GM19395 (cell line): Measurements from ENCODE around the gene CDK5.
"Not testable (repeated sequence)": the region's sequence is repeated elsewhere in the genome, so short reads cannot be mapped to it uniquely, and the experiment has no call there.

ENCODE experiments used
- ATAC-seq: cut with Tn5 transposase; IDR thresholded peaks from one replicate; pipeline ENCODE4 v1.9.1; 2021; ENCODE audit warnings: mild to moderate bottlenecking, moderate library complexity; ENCODE audit not compliant: unreplicated experiment

CDK5 gene

DNA sequence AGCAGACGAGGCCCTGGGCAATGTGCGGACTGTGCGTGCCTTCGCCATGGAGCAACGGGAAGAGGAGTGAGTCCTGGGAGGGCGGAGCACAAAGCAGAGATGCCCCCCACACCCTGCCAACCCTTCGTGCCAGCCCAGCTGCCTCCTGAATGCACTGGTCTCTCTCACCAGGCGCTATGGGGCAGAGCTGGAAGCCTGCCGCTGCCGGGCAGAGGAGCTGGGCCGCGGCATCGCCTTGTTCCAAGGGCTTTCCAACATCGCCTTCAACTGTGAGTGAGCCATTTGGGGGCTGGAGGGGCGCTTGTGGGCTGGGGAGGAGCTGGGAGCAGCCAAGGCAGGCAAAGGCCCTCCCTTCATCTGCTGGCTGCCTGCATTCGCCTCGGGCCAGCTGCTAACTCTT lies 21.8 kb downstream of the CDK5 start:
- no peak for ATAC-seq

DNA sequence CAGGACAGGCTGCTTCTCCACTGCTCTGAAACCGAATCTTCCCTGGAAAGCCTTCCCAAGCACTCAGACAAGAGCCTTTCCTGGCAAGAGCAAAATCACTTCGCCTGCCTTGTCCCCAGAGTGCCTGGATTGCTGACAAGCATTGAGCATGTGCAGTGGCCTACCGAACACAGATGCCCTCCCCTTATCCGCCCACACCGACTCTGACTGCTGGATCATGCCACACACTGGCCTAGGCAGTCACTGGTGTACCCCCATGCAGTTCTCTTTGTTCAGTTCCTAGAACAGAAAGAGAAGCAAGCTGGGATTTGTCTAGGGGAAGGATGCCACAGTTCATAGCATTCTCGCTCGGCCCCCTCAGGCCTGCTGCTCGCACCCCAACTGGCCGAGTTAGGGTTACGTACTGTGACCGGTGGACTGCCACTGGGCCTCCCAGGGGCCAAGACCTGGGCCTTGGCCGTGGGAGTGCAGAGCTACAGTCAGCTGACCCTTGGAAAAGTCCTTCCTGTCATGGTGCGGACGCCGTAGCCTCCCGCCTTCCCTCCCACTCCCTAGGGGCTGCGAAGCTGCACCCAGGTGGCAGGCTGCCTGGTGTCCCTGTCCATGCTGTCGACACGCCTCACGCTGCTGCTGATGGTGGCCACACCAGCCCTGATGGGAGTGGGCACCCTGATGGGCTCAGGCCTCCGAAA lies 22.5 kb downstream of the CDK5 start:
- no peak for ATAC-seq

DNA sequence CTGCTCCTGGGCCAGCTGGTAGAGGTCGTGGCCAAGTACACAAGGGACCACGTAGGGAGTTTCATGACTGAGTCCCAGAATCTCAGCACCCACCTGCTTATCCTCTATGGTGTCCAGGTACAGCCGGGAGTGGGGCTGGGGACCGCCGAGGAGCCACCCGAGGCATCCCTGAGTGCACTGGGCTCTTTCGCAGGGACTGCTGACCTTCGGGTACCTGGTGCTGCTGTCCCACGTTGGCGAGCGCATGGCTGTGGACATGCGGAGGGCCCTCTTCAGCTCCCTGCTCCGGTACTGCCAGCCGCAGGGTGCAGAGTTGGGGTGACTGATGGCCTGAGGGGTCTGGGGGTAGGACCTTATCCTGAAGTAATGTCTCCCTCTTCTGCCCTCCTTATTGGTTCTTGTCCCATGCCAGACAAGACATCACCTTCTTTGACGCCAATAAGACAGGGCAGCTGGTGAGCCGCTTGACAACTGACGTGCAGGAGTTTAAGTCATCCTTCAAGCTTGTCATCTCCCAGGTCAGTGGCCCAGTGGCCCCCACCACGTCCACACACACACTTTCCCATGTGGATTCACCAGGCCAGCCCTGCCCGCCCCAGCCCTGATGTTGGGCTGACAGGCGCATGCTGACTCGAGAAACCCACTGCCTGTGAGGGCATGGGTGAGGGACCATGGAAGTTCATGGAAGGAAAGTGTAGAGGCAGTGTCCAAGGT lies 23.2 kb downstream of the CDK5 start:
- no peak for ATAC-seq

DNA sequence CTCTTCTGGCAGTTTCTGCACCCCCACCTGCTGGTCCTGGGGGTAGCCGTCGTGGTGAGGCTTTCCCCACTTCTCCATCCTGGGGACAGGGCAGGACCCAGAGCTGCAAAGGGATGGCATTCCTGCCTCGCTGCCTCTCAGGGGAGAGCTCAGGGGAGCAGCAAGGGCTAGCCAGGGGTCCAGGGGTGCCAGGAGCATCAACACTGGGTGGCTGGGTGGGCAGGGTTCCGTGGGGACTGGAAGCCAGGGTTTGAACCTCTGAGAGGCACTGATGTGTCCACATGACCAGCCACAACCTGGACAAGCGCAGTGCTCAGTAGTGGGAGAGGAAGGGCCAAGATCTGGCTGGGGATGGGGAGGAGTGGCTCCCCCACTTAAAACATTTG lies 23.8 kb downstream of the CDK5 start:
- ATAC-seq = no peak

DNA sequence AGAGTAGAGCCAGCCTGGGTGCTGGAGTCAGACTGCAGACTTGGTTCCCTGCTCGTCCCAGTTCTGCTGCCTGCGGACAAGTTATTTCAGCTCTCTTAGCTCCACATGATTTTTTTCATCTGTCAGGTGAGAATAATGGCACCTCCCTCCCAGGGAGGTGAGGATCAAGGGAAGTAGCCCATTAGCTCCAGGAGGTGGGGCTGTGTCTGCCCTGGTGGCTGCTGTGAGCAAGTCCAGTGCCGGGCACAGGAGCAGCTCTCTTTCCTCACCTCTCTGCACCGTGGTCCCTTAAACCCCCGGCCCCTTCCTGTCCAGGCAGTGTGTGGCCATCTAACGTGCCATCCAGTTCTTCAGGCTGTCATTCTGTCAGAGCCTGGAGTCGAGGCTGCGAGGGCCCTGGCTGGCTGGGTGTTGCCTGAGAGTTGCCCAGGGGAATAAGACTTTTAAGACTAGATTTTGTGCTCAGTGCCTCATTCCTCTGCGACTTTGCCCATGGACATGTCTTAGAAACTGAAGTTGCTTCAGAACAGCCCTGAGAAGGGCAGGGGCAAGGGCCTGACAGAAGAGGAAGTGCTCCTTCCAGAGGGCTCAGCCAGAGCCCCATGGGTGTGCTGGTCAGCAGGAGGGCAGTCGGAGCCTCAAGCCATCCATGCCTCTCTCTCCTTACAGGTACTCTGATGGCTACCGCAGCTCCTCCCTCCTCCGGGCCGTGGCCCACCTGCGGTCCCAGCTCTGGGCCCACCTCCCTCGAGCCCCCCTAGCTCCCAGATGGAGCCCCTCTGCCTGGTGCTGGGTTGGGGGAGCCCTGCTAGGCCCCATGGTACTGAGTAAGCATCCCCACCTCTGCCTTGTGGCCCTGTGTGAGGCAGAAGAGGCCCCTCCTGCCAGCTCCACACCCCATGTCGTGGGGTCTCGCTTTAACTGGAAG lies 24.5 kb downstream of the CDK5 start:
- no peak for ATAC-seq

DNA sequence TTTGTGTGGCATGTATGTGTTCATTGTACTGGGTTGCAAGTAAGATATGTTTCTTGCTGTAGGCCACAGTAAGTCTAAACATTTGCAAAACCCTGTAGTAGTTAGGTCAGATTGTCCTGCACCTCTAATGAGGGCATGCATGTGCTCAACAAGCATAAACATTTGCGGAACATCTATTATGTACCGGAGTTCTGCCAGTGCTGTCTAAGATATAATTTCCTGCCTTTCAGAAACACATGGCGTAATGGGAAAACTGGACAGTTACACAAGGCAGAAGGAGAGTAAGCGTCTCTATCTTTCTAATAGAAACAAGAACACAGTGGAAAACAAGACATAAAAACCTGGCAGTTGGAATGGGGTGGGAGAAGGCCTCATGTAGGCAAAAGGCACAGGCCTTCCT lies 26.7 kb downstream of the CDK5 start:
- no peak for ATAC-seq

DNA sequence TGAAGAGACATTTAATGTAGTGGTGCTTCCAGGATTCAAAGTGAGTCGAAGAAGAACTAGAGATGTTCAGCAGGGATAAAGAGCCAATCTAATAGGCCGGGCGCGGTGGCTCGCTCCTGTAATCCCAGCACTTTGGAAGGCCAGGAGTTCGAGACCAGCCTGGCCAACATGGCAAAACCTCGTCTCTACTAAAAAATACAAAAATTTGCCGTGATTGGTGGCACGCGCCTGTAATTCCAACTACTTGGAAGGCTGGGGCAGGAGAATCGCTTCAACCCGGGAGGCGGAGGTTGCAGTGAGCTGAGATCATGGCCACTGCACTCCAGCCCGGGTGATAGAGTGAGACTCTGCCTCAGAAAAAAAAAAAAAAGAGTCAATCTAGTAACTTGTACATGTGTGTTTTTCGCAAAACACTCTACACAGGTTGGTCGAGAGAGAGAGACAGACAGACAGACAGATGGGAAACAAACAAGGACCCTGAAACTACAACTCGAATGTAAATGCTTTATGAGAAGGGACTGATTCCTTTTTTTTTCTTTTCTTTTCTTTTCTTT lies 28.7 kb downstream of the CDK5 start:
- ATAC-seq = no peak

DNA sequence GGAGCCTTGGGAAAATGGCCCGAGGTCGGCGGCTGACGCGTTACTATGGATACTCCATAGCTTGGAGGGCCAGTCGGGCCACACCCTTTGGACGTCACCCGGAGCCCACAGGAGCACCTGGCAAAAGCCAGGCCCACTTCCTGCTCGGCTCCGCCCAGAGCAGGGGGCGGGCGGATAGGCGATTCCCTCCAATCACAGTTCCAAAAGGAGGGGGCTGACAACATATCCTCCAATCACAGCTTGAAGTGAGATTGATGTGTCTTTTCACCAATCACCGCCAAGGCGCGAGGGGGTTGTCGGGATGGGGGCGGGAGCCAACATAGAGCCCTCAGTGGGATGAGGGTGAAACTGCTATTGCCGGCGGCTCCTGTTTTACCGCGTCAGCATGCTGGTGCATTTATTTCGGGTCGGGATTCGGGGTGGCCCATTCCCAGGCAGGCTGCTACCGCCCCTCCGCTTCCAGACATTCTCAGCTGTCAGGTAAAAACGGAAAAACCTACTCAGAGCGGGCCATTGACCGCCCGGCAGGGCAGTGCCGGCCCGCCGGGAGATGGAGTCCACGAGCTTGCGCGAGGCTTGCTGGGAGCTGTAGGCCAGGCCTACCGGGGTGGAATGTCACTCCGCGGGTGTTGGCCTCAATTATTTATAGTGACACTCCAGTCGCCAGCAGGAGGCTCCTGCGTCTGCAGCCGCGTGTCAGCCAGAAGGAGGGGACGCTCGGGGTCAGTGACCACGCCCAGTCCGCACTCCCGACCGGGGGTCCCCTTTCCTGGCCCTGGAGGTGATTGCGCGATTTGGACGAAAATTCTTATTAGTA lies 29.4 kb downstream of the CDK5 start, which contains the start of gene ABCB8:
ABCB8 (plus strand) TSS at position 320 of the 817 bp plus-strand sequence; CDS start at position 386, 66 bp downstream.
- ATAC-seq = peak; percentile 95

DNA sequence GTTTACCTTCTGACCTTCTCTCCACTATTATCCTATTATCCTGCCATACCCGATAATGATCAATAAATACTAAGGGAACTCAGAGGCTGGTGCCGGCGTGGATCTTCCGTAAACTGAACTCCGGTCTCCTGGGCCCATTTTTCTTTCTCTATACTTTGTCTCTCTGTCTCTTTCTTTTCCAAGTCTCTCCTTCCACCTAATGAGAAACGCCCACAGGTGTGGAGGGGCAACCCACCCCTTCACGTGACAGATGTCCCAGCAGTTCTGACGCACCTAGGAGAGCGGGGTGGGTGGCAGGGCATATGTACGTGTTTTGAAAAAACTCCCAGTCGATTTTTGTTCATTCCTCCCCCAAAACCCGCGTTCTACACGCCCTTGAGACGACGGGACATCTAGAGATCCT lies 30.0 kb downstream of the CDK5 start:
- peak; percentile 26 for ATAC-seq

DNA sequence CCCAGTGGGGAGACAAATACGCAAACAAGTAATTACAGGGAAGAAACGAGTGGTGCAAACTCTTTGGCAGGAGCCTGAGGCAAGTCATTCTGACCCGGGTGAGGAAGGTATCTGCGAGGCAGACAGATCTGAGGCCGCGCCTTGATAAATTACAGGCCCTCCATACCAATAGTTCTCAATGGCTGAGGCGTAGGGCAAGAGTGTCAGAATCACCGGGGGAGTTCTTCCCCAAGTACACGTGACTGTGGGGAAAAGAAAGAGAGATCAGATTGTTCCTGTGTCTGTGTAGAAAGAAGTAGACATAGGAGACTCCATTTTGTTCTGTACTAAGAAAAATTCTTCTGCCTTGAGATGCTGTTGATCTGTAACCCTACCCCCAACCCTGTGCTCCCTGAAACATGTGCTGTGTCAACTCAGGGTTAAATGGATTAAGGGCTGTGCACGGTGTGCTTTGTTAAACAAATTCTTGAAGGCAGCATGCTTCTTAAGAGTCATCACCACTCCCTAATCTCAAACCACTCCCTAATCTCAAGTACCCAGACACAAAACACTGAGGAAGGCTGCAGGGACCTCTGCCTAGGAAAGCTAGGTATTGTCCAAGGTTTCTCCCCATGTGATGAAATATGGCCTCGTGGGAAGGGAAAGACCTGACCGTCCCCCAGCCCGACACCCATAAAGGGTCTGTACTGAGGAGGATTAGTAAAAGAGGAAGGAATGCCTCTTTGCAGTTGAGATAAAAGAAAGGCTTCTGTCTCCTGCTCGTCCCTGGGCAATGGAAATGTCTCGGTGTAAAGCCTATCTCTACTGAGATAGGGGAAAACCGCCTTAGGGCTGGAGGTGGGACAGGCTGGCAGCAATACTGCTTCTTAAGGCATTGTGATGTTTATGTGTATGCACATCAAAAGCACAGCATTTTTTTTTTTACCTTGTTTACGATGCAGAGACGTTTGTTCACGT lies 30.6 kb downstream of the CDK5 start:
- not testable (repeated sequence) for ATAC-seq

DNA sequence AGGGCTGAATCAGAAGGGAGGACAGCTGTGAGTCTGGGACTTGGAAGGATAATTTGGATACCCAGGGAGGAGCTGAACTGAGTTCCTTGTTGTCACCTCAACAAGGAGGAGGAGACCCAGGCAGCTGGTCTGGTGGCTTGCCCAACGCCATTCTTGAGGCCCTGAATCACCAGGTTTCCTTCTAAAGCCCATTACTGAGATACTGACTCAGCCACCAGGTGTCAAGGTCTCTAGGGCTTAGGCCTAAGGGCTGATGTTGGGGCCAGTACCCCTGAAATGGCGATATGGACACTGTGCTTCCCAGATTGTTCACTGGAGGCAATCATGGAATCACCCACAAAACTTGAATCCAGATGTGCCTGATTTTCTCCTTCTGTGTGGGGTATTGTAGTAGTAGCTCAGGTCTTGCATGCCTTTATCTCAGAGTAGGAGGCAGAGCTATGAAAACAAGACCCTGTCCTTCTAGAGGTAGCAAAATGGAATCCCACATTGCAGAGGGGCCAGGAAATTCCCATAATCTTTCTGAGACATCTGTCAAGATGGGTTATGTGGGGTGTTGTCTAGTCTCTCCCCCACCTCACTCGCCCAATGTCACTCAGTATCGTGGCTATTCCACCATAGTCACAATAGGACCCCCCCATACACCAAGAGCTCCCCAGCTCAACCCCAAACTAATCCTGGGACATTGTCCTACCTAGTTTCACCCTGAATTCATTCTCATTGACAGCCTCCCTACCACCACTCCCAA lies 31.6 kb downstream of the CDK5 start:
- no peak for ATAC-seq

DNA sequence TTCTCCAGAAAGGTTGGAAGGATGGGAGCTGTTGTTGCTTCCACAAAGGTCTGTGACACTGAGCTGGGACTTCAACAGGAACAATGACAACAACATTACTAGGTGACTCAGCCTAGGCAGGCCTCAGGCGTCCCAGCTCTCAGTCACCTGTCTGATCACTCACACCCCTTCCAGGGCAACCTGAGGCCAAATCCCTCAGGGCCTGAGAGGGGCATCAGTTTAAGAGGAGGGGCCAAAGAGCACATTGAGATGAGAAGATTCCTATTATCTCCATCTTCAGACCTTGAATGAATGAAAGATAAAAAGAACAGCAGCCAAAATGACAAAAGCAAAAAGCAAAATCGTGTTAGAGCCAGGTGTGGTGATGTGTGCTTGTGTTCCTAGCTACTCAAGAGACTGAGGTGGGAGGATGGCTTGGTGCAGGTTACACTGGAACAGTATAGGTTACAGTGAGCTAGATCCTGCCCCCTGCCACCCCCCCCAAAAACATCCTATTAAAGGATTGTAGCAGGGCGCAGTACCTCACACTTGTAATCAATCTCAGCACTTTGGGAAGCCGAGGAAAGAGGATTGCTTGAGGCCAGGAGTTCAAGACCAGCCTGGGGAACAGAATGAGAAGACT lies 33.2 kb downstream of the CDK5 start, which contains the start of gene ATG9B:
ATG9B (minus strand) TSS at position 60 of the 622 bp plus-strand sequence. CDS start 71 bp downstream, outside the sequence.
- ATAC-seq = no peak

DNA sequence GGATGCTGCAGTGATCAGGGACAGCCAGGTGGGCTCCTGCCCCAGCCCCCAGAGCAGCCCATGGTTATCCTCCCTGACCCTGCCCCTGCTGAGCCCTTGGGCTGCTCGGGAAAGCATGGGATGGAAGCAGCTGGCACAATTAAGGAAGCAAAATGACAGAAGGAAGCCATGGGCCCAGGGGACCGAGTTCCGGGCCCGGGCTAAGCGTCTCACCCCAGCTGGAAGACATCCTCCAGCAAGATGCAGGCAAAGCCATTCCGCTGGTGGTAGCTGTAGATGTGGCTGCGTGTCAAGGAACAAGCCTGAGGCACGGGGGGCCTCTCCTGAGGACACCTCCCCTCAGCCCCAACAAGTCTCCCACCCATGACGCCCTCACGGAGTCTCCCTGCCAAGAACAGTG lies 34.5 kb downstream of the CDK5 start:
- ATAC-seq = no peak

DNA sequence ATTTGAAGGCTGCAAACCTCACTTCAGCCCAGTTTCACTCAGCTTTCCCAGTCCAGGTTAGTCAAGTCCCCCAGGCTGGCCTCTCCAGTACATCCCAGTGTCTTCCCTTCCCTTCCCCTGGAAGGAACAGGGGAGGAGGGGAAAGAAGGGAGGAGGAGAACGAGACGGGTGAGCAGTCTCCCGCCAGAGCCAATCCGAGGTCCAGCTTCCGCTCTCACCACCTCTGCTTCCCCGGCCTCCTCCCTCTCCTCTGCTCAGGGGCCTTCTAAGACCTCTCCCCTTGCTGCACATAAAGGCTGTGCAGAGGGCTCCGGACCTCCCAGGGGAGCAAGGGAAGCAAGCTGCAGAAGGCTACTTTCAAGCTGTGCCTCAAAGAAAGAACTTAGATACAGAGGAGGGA lies 37.5 kb downstream of the CDK5 start:
- ATAC-seq = no peak

DNA sequence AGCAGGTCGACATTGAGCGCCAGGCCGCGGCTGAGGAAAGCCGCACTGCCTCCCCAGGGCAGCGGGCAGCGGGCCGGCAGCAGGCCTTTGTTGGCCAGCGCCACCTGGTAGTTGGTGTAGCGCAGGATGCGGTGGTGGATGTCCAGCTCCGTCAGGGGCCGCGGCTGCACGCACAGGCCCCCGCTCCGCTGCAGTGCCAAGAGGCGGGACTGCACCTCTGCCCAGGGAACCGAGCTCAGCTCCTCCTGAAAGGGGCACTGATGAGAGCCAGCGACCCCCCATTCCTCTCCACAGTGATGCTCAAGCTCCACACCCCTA lies 38.6 kb downstream of the CDK5 start:
- no peak for ATAC-seq

DNA sequence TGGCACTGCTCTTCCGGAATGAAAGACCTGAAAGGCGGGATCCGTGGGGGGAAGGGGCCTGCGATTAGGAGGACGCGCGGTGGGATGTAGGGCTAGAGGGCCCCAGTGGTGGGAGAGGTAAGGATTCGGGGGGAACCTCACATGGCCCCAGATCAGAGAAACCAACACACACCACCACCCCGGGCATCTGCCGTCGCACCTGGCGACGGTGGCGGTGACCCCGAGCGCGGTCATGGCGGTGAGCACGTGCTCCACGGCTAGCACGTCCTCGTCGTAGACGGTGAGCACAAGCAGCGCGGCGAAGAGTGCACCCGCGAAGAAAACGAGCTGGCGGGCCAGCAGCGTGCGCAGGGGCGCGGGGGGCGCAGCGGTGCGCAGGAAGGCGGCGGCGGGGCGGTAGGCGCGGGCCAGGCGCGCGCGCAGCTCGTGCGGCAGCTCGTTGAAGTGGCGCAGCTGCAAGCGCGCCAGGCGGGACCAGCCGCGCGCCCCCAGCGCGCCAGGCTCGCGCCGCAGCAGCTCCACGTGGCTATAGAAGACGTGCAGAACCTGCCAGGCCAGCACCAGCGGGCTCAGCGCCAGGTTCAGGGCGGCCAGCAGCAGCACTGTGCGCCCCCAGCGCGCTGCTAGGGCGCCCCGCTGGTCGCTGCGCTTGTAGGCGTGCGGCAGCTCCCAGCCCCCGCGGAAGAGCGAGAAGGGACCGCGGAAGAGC lies 39.1 kb downstream of the CDK5 start:
- peak; percentile 10 for ATAC-seq

DNA sequence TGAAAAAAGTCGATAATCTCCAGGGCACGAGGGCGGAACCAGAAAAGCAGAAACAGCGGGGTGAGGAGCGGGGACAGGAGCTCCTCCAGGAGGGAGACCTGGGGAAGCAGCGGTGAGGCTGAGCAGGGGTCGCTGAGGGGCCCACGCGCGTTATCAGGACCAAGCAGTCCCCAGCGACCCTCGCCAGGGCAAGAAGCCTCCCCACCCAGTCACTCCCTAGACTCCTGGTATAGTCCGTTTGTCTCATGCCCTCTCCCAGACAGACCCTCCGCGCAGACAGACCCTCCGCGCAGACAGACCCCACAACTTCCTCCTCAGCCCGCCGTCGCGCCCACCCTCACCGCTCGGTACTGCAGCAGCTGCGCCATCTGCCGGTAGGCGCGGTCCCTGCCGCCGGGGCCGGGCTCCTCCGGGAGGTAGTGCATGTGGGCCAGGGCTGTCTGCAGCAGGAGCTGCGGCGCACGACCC lies 39.7 kb downstream of the CDK5 start:
- ATAC-seq = peak; percentile 56
